ENCODE results near the gene SGCG. TPM values are rescaled to one million over a fixed set of nuclear protein-coding genes. Genes with fewer than 3 reads are reported as not detected.

SGCG gene
- polyA plus RNA-seq, 1 donor from 2014 or later, result not detected

DNA sequence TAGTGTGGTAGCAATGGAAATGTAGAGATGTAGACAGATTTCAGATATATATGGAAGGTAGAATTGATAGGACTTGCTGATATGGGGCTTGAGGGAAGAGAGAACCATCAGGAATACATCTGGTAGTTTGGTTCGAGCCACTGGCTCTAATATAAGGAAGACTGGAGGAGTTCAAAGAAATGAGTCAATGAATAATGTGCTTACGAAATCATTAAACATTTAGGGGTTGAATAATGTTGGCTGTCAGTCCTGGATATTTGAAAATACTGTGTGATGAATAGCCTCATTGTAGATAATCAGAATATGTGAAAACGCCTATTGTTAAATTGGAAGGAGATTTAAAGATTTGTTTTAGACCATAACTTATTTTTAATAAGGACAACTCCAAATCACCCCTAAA, 21.6 kb downstream of the SGCG start:
- no peak overlapping the region for H2AFZ ChIP-seq (ENCODE audit: low read depth, low read length)
- H3K27me3 ChIP-seq (ENCODE audit: insufficient read depth, low read depth, low read length), result no peaks in the 10 kb centered on the region
- no peaks in the 10 kb centered on the region for H3F3A ChIP-seq (ENCODE audit: insufficient read depth, low read length, poor library complexity, severe bottlenecking)
- TF ChIP-seq MXI1 (conservative IDR thresholded peaks at IDR 0.05; ENCODE audit: poor library complexity, severe bottlenecking), result no peak
- TF ChIP-seq EP300 (conservative IDR thresholded peaks at IDR 0.05; ENCODE audit: poor library complexity, severe bottlenecking), result no peak
- no peak for TF ChIP-seq EZH2 (IDR thresholded peaks at IDR 0.05; ENCODE audit: borderline replicate concordance, insufficient read depth, low read length, poor library complexity, severe bottlenecking)
- H3K27ac ChIP-seq (ENCODE audit: low read length), result no peak overlapping the region
- no peak overlapping the region for H3K9ac ChIP-seq (ENCODE audit: low read length)
- H3K36me3 ChIP-seq (ENCODE audit: insufficient read depth, low read length), result no peaks in the 10 kb centered on the region
- H3K79me2 ChIP-seq (replicated peaks; ENCODE audit: insufficient read depth, low read length), result no peaks in the 10 kb centered on the region
- H3K9me3 ChIP-seq (ENCODE audit: low read length), result no peaks in the 10 kb centered on the region
- H3K4me3 ChIP-seq (ENCODE audit: low read length), result no peak overlapping the region
- no peaks in the 10 kb centered on the region for H3K9me2 ChIP-seq (ENCODE audit: insufficient read depth, low read length)
- H3K4me2 ChIP-seq (ENCODE audit: low read length), result no peak overlapping the region
- no peaks in the 10 kb centered on the region for H4K20me1 ChIP-seq (ENCODE audit: insufficient read depth)

DNA sequence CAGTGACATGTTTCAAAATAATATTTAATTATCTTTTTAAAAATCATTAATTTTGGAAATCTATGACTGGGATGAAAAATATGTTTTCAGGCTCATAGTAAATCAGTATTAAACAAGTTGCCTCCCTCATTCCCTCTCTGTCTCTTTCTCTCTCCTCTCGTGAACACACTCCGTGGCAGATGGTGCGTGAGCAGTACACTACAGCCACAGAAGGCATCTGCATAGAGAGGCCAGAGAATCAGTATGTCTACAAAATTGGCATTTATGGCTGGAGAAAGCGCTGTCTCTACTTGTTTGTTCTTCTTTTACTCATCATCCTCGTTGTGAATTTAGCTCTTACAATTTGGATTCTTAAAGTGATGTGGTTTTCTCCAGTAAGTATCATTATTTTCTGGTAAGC, 22.7 kb downstream of the SGCG start:
- no peaks in the 10 kb centered on the region for H3K36me3 ChIP-seq (ENCODE audit: insufficient read depth, low read length)
- H3K4me3 ChIP-seq (ENCODE audit: low read length), result no peak overlapping the region
- H3K27me3 ChIP-seq (ENCODE audit: insufficient read depth, low read depth, low read length), result no peaks in the 10 kb centered on the region
- H3K4me2 ChIP-seq (ENCODE audit: low read length), result no peak overlapping the region
- no peaks in the 10 kb centered on the region for H3F3A ChIP-seq (ENCODE audit: insufficient read depth, low read length, poor library complexity, severe bottlenecking)
- no peaks in the 10 kb centered on the region for H3K9me3 ChIP-seq (ENCODE audit: low read length)
- H3K9me2 ChIP-seq (ENCODE audit: insufficient read depth, low read length), result no peaks in the 10 kb centered on the region
- no peaks in the 10 kb centered on the region for H4K20me1 ChIP-seq (ENCODE audit: insufficient read depth)
- H3K79me2 ChIP-seq (replicated peaks; ENCODE audit: insufficient read depth, low read length), result no peaks in the 10 kb centered on the region
- H2AFZ ChIP-seq (ENCODE audit: low read depth, low read length), result no peak overlapping the region
- H3K27ac ChIP-seq (ENCODE audit: low read length), result no peak overlapping the region
- no peak for TF ChIP-seq TAF1 (IDR thresholded peaks at IDR 0.05; ENCODE audit: low read depth)
- TF ChIP-seq, protein P1, sequence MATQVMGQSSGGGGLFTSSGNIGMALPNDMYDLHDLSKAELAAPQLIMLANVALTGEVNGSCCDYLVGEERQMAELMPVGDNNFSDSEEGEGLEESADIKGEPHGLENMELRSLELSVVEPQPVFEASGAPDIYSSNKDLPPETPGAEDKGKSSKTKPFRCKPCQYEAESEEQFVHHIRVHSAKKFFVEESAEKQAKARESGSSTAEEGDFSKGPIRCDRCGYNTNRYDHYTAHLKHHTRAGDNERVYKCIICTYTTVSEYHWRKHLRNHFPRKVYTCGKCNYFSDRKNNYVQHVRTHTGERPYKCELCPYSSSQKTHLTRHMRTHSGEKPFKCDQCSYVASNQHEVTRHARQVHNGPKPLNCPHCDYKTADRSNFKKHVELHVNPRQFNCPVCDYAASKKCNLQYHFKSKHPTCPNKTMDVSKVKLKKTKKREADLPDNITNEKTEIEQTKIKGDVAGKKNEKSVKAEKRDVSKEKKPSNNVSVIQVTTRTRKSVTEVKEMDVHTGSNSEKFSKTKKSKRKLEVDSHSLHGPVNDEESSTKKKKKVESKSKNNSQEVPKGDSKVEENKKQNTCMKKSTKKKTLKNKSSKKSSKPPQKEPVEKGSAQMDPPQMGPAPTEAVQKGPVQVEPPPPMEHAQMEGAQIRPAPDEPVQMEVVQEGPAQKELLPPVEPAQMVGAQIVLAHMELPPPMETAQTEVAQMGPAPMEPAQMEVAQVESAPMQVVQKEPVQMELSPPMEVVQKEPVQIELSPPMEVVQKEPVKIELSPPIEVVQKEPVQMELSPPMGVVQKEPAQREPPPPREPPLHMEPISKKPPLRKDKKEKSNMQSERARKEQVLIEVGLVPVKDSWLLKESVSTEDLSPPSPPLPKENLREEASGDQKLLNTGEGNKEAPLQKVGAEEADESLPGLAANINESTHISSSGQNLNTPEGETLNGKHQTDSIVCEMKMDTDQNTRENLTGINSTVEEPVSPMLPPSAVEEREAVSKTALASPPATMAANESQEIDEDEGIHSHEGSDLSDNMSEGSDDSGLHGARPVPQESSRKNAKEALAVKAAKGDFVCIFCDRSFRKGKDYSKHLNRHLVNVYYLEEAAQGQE (IDR thresholded peaks at IDR 0.05; ENCODE audit: borderline replicate concordance), result no peak
- TF ChIP-seq, protein P2, sequence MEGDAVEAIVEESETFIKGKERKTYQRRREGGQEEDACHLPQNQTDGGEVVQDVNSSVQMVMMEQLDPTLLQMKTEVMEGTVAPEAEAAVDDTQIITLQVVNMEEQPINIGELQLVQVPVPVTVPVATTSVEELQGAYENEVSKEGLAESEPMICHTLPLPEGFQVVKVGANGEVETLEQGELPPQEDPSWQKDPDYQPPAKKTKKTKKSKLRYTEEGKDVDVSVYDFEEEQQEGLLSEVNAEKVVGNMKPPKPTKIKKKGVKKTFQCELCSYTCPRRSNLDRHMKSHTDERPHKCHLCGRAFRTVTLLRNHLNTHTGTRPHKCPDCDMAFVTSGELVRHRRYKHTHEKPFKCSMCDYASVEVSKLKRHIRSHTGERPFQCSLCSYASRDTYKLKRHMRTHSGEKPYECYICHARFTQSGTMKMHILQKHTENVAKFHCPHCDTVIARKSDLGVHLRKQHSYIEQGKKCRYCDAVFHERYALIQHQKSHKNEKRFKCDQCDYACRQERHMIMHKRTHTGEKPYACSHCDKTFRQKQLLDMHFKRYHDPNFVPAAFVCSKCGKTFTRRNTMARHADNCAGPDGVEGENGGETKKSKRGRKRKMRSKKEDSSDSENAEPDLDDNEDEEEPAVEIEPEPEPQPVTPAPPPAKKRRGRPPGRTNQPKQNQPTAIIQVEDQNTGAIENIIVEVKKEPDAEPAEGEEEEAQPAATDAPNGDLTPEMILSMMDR (IDR thresholded peaks at IDR 0.05; ENCODE audit: poor library complexity, severe bottlenecking), result no peak
- no peak for TF ChIP-seq SMC3 (conservative IDR thresholded peaks at IDR 0.05; ENCODE audit: poor library complexity)
- no peak for TF ChIP-seq EP300 (conservative IDR thresholded peaks at IDR 0.05; ENCODE audit: poor library complexity, severe bottlenecking)
- TF ChIP-seq RAD21 (conservative IDR thresholded peaks at IDR 0.05), result no peak
- no peak for TF ChIP-seq EZH2 (IDR thresholded peaks at IDR 0.05; ENCODE audit: borderline replicate concordance, insufficient read depth, low read length, poor library complexity, severe bottlenecking)
- TF ChIP-seq POLR2AphosphoS5 (IDR thresholded peaks at IDR 0.05), result no peak
- TF ChIP-seq MXI1 (conservative IDR thresholded peaks at IDR 0.05; ENCODE audit: poor library complexity, severe bottlenecking), result no peak
- no peak overlapping the region for H3K9ac ChIP-seq (ENCODE audit: low read length)
